GM19023 (cell line): ENCODE measurements around the gene TBC1D14.
"Not testable (repeated sequence)": the region's sequence is repeated elsewhere in the genome, so short reads cannot be mapped to it uniquely, and the experiment has no call there.

Source experiments
- ATAC-seq: cut with Tn5 transposase; IDR thresholded peaks from one replicate; pipeline ENCODE4 v1.9.1; 2021; ENCODE audit warnings: mild to moderate bottlenecking, moderate library complexity; ENCODE audit not compliant: unreplicated experiment

Gene TBC1D14

DNA sequence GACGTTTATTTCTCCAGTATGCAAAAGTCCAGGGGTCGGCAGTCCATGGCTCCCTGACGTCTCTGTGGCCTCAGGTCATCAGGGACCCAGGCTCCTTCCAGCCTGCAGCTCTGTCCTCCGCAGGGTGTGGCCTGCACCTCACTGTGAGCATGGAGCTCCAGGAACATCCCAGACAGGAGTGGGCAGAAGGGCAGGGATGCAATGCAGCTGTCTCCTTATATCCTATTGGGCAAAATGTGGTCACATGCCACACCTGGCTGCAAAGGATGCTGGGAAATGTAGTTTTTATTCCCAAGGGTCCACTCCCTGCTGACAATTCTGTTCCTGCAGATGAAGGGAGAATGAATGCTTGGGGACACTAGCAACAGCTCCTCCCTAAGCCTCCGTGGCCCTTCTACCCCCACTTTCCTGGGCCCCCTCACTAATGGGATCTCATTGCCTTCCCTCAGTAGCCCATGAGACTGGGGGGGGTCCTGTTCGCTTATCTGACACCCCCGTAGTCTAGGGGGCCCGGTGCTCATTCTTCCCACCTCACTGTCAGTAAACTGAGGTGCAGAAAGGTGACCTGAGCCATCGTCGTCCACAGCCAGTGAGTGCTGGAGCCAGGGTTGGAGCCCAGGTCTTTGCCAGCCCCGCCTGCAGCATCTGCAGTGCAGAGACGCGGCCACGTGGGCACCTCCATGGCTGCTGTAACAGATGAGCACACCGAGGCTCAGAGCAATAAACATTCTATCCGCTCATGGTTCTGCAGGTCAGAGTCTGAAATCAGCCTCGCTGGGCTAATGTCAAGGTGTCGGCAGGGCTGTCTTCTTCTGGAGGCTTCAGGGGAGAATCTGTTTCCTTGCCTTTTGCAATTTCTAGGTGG lies 164.1 kb downstream of the TBC1D14 start:
- no peak for ATAC-seq

DNA sequence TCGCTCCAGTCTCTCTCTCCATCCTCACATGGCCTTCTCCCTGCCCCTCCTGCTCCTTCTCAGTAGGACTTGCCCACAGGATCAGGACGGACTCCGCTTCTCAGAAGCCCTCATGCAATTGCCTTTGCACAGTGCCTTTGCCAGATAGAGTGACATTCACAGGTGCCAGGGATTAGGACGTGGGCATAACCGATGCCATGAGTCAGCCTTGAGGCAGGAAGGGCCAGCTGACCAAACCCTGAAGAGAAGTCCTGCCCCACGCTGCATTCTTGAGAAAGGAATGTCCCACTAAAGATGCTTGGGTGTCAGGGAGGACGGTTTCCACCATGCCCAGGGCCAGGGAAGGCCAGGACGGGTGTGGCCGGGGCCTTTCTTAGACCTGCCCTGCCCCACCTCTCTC lies 164.8 kb downstream of the TBC1D14 start:
- no peak for ATAC-seq

DNA sequence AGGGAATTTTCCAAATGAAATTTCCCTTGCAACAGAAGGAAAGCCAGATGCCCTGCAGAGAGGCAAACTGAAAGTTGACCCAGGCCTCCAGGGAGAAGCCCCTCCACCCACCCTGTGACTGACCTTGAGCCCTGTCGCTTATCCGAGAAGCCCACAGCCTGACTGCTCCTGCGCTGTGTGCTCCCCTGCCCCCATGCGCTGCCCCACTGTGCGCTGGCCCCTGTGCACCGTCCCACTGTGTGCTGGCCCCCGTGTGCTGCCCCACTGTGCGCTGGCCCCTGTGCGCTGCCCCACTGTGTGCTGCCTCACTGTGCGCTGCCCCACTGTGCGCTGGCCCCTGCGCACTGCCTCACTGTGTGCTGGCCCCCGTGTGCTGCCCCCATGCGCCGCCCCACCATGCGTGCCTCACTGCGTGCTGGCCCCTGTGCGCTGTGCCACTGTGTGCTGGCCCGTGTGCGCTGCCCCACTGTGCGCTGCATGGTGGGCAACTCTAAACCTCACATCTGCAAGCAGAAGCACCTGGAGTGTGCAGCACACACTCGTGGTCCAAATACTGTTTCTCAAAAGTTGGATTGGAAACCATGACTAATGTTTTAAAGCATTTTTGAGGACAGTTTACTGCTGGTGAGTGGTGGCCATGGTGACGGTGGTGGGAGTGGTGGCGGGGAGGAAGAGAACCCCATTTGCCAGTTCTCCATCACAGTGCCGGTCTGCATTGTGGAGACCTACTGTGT lies 166.5 kb downstream of the TBC1D14 start:
- ATAC-seq, result no peak

DNA sequence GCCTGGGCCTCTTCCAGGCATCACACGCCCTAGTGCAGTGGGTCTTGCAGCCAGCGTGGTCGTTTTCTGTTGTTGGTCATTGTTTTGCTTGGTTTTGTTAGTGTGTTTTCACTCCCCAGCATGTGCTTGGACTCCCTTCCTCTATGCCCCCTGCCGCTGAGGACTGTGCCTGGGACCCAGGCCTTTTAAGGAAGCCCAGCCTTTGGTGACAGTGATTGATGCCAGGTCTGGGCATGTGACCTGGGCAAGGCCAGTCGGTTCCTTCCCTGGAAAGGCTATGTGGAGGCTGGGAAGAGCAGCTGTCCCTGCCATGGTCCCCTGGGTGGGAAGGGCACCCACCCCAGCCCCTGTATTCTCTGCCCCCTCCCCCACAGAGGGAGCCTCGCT lies 167.1 kb downstream of the TBC1D14 start:
- no peak for ATAC-seq

DNA sequence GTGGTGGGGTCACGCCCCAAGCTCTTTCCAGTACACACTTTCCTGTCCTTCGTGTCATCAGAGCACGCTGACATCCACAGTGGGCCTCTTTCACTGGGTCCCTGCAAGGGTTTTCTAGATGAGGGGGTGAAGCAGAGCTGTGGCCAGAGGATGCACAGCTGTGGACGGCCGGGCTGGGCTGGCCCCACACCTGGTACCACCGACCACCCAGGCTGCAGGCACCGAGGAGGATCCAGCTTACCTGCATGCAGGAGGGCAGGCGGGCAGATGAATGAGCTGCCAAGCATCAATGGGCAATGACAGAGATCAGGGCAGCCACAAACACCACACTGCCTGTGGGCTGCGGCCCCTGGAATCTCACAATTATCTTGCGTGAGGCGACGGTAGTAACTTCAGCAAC lies 167.7 kb downstream of the TBC1D14 start:
- no peak for ATAC-seq

DNA sequence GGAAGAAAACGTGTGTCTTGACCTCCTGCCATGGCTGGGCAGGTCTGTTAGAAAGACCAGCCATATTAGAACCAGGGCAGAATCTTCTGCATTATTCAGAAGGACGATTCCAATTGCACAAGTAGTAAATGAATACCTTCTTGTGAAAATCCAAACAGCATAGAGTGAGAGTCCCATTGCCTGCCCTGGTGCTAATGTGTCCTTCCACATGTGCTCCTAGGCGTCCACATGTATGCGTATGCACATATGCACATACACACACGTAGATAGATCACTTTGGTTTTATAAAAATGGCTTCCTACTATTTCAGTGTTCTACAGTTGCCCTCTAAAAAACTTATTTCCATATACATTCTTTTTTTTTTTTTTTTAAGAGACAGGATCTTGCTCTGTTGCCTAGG lies 168.4 kb downstream of the TBC1D14 start:
- ATAC-seq, result no peak

DNA sequence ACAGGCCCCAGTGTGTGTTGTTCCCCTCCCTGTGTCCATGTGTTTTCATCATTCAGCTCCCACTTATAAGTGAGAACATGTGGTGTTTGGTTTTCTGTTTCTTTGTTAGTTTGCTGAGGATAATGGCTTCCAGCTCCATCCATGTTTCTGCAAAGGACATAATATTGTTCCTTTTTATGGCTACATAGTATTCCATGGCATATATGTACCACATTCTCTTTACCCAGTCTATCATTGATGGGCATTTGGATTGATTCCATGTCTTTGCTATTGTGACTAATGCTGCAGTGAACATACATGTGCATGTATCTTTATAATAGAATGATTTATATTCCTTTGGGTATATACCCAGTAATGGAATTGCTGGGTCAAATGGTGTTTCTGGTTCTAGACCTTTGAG lies 169.9 kb downstream of the TBC1D14 start:
- not testable (repeated sequence) for ATAC-seq

DNA sequence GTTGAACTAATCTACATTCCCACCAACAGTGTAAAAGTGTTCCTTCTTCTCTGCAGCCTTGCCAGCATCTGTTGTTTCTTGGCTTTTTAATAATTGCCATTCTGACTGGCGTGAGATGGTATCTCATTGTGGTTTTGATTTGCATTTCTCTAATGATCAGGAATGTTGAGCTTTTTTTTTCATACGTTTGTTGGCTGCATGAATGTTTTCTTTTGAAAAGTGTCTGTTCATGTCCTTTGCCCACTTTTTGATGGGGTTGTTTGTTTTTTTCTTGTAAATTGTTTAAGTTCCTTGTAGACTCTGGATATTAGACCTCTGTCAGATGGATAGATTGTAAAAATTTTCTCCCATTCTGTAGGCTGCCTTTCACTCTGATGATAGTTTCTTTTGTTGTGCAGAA lies 170.3 kb downstream of the TBC1D14 start:
- ATAC-seq, result not testable (repeated sequence)
